Measurements from ENCODE around the gene ZNF280D. TPM values are rescaled to one million over a fixed set of nuclear protein-coding genes. Genes with fewer than 3 reads are reported as not detected.

The ZNF280D gene
- total and polyA plus RNA-seq, 4 donors: 9.3 to 88.4 (median 28.2) TPM

GRCh38 chr15:56675930-56676329, 57.4 kb downstream of the ZNF280D start:
- H3K27me3 ChIP-seq (ENCODE audit: control insufficient read depth in 3 of 3, insufficient read depth in 3 of 3, low read length in 2 of 3): no peaks in the 10 kb centered on the region
- DNase-seq: no peak
- no peaks in the 10 kb centered on the region for H3K9me3 ChIP-seq (ENCODE audit: control insufficient read depth in 4 of 4, insufficient read depth in 3 of 4, low read length in 3 of 4)
- no peak overlapping the region for H3K4me3 ChIP-seq
- H3K36me3 ChIP-seq (ENCODE audit: control insufficient read depth in 4 of 4, insufficient read depth in 4 of 4, low read length in 4 of 4): peaks cover 3 to 28% (median 9%) of the 10 kb centered on the region in 4 donors
- H3K9ac ChIP-seq (ENCODE audit: insufficient read depth in 1 of 2, low read length in 2 of 2): no peak overlapping the region
- no peak for TF ChIP-seq CTCF (IDR thresholded peaks at IDR 0.05; ENCODE audit: control extremely low read depth, extremely low read depth)
- WGBS, 2 donors: 93 to 95% methylated on average over 1 of the region's 1 CpG
- no peak overlapping the region for H3K27ac ChIP-seq (ENCODE audit: low read depth in 1 of 2, low read length in 1 of 2)
- ATAC-seq (ENCODE audit: insufficient read depth, low FRiP score): no peak
- peaks cover 0 to 5% (median 0%) of the 10 kb centered on the region in 5 donors for H3K4me1 ChIP-seq (ENCODE audit: control insufficient read depth in 5 of 5, insufficient read depth in 5 of 5, low read length in 5 of 5)

- H3K36me3 ChIP-seq (ENCODE audit: control insufficient read depth in 4 of 4, insufficient read depth in 4 of 4, low read length in 4 of 4): peaks cover 0 to 34% (median 11%) of the 10 kb centered on the region in 4 donors
- H3K27me3 ChIP-seq (ENCODE audit: control insufficient read depth in 3 of 3, insufficient read depth in 3 of 3, low read length in 2 of 3): no peaks in the 10 kb centered on the region
- no peak for DNase-seq
- no peak for TF ChIP-seq CTCF (IDR thresholded peaks at IDR 0.05; ENCODE audit: control extremely low read depth, extremely low read depth)
- no peak overlapping the region for H3K4me3 ChIP-seq
- H3K9ac ChIP-seq (ENCODE audit: insufficient read depth in 1 of 2, low read length in 2 of 2): no peak overlapping the region
- H3K4me1 ChIP-seq (ENCODE audit: control insufficient read depth in 5 of 5, insufficient read depth in 5 of 5, low read length in 5 of 5): peaks cover 0 to 5% (median 0%) of the 10 kb centered on the region in 5 donors
- ATAC-seq (ENCODE audit: insufficient read depth, low FRiP score): no peak
- no peak overlapping the region for H3K27ac ChIP-seq (ENCODE audit: low read depth in 1 of 2, low read length in 1 of 2)
- no peaks in the 10 kb centered on the region for H3K9me3 ChIP-seq (ENCODE audit: control insufficient read depth in 4 of 4, insufficient read depth in 3 of 4, low read length in 3 of 4)
These were observed 58.5 kb downstream of the ZNF280D start for GRCh38 chr15:56674857-56675256.

- H3K4me1 ChIP-seq (ENCODE audit: control insufficient read depth in 5 of 5, insufficient read depth in 5 of 5, low read length in 5 of 5): peaks cover 0 to 5% (median 0%) of the 10 kb centered on the region in 5 donors
- H3K9ac ChIP-seq (ENCODE audit: insufficient read depth in 1 of 2, low read length in 2 of 2): no peak overlapping the region
- peaks cover 2 to 31% (median 14%) of the 10 kb centered on the region in 4 donors for H3K36me3 ChIP-seq (ENCODE audit: control insufficient read depth in 4 of 4, insufficient read depth in 4 of 4, low read length in 4 of 4)
- DNase-seq (no peak), ATAC-seq (ENCODE audit: insufficient read depth, low FRiP score) (no peak)
- no peak overlapping the region for H3K4me3 ChIP-seq
- no peaks in the 10 kb centered on the region for H3K27me3 ChIP-seq (ENCODE audit: control insufficient read depth in 3 of 3, insufficient read depth in 3 of 3, low read length in 2 of 3)
- no peak overlapping the region for H3K27ac ChIP-seq (ENCODE audit: low read depth in 1 of 2, low read length in 1 of 2)
- TF ChIP-seq CTCF (IDR thresholded peaks at IDR 0.05; ENCODE audit: control extremely low read depth, extremely low read depth): no peak
- no peaks in the 10 kb centered on the region for H3K9me3 ChIP-seq (ENCODE audit: control insufficient read depth in 4 of 4, insufficient read depth in 3 of 4, low read length in 3 of 4)
These were observed 60.6 kb downstream of the ZNF280D start for GRCh38 chr15:56672721-56673120.

GRCh38 chr15:56667517-56667916, 65.8 kb downstream of the ZNF280D start:
- Histone ChIP-seq H3K27me3 (ENCODE audit: control insufficient read depth in 3 of 3, insufficient read depth in 3 of 3, low read length in 2 of 3) (no peaks in the 10 kb centered on the region), H3K4me1 (ENCODE audit: control insufficient read depth in 5 of 5, insufficient read depth in 5 of 5, low read length in 5 of 5) (no peaks in the 10 kb centered on the region), H3K36me3 (ENCODE audit: control insufficient read depth in 4 of 4, insufficient read depth in 4 of 4, low read length in 4 of 4) (peaks cover 8 to 25% (median 19%) of the 10 kb centered on the region in 4 donors), H3K9ac (ENCODE audit: insufficient read depth in 1 of 2, low read length in 2 of 2) (no peak overlapping the region), H3K27ac (ENCODE audit: low read depth in 1 of 2, low read length in 1 of 2) (no peak overlapping the region), H3K9me3 (ENCODE audit: control insufficient read depth in 4 of 4, insufficient read depth in 3 of 4, low read length in 3 of 4) (no peaks in the 10 kb centered on the region), H3K4me3 (no peak overlapping the region)
- no peak for ATAC-seq (ENCODE audit: insufficient read depth, low FRiP score)
- no peak for TF ChIP-seq CTCF (IDR thresholded peaks at IDR 0.05; ENCODE audit: control extremely low read depth, extremely low read depth)
- 29 to 49% methylated on average over 1 of the region's 1 CpG for WGBS, 2 donors
- DNase-seq: peak in 1 of 3 donors; percentile 3
